ENCODE data around the gene PTPRD.
A peak's percentile ranks its signal among the peaks of the same experiment; 100 is the strongest.

The PTPRD gene

DNA sequence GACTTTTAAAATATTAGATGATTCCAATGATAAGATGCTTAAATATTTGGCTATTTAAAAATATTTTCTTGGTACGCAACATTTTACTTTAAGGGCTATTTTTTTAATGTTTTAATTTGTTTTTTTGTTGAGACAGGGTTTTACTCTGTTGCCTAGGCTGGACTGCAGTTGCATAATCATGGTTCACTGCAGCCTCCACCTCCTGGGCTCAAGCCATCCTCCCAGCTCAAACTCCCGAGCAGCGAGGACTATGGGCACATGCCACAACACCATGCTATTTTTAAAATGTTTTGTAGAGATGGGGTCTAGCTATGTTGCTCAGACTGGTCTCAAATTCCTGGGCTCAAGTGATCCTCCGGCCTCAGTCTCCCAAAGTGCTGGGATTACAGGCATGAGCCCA lies 1963.0 kb downstream of the PTPRD start:
- no peak for DNase-seq

DNA sequence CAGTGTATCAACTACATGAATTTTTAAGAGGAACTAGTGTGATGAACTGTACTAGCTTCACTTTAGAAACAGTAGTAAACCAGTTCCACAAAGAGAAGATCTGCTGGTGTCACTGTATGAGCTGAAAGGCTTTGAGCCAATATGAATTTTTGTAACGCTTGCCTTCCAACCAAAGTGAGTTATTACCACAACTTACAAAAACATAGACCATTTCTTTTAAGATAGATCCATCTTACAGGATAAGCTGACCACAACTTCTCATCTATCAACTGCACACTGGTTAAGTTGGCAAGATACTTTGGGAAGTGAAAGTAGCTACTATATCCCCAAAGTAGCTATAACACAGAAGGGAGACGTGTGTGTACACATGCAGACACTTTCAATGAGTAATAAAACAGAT lies 1963.6 kb downstream of the PTPRD start:
- no peak for DNase-seq

DNA sequence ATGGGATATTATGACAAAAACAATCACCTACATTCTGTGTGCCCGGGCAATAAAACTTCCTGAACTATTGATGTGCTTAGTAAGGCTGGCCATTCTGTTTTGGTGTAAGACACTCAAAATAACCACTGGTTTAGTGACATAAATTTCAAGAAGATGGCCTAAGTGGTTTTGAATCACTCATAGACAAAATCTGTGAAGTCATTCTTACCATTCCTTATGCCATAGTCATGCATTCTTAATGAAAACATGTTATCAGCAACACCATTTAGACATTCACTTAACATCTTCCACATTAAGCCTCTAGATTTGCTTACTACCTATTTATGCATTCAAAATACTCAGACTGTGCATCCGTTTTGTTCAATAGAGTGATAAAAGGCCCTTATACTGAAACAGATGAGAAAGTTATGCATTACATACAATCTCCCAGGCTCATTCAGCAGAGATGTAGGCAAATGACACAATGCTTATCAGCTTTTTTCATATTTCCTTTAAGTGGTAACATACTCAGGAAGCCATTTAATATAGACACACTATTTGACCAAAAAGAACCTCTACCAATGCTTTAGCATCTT lies 1964.4 kb downstream of the PTPRD start:
- DNase-seq: no peak

GRCh38 chr9:8647824-8648223 lies 1965.0 kb downstream of the PTPRD start:
- no peak for DNase-seq

- no peak for DNase-seq
Measured at GRCh38 chr9:8644571-8644970, 1968.2 kb downstream of the PTPRD start.

- DNase-seq: peak; percentile 31
Measured at GRCh38 chr9:8643896-8644295, 1968.9 kb downstream of the PTPRD start.

DNA sequence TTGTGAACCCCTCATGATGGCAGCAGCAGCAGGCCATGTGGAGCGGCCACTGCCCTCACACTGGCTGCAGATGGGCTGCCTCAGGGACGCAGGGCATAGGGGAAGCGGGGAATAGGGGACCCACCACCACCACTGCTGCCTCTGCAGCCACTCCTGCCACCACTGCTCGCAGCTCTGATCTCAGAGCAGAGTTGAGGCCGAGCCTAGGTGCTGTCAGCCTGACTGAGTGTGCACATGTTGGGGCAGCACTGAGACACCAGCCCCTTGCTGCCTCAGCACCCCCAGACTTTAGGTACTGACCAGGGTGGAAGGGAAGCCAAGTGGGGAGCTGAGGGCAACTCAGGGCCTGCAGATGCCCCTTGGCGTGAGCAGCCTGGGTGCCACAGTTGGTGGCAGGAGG lies 1969.3 kb downstream of the PTPRD start:
- no peak for DNase-seq

- no peak for DNase-seq
Measured at GRCh38 chr9:8640761-8641160, 1972.0 kb downstream of the PTPRD start.

GRCh38 chr9:8637626-8638025 lies 1975.2 kb downstream of the PTPRD start:
- no peak for DNase-seq

DNA sequence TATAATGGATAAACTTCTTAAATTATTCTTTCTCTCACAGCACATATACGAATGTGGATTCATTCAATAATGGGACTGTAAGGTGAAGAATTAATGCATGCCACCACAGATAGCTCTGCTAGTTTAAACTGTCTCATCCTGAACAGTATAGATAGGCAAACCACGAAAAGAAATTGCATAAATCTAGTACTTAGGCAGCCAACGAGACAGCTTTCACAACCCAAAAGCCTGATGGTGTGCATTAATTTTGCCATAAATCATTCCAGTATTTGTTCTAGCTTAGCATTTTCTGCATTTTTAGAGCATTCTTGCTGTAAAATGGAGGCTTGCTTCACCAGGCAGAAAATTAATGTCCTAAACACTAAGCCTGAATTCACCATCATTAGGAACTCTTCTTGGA lies 1979.0 kb downstream of the PTPRD start:
- DNase-seq: no peak

- no peak for DNase-seq
Measured at GRCh38 chr9:8632493-8632892, 1980.3 kb downstream of the PTPRD start.

DNA sequence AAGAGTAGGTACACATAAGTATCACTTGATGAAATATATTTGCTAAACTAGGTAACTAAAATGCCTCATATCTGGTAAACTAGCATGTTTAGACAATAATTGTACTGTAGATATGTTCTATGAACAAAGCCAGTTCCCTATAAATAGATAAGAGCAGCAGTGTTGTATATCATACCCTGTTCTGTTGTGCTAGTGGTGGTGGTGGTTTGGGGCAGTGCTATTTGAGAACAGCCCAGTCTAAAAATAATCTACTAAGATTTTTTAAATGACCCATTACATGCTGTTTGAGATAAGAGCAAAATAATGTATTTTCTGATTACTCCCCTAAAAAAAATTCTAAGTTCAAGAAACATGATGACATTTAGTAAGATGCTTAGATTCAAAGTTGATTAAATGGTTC lies 1984.0 kb downstream of the PTPRD start:
- DNase-seq: no peak

DNA sequence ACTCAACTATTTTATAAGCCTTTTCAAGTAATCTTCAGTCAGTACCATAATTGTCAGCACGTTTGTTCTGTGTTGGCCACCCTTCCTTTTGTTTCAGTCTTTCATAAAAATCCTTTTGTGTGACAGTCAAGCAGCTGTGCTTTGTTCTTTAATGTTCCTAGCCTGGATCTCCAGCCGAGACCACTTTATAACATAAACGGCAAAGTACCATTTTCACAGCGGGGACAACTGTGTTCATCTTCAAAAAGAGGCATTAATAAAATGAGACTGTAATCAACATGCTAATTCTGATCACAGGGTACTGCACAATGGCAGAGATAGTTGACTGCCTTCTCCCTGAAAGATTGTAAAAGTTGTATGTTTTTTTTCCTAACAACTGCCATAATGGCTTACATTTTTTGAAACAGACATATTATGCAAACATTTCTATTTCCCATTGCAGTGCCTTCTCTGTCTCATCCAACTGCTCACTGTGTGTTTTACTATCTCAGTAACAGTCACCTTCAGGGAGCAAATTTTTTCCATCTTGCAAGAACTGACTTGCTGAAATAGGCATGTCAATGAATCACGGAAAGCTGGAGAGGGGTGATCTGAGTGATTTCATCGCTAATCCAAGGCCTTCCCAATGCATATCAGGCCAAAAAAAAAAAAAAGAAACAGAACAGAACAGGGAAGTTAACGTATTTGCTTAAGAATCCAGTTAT lies 1984.7 kb downstream of the PTPRD start:
- no peak for DNase-seq

DNA sequence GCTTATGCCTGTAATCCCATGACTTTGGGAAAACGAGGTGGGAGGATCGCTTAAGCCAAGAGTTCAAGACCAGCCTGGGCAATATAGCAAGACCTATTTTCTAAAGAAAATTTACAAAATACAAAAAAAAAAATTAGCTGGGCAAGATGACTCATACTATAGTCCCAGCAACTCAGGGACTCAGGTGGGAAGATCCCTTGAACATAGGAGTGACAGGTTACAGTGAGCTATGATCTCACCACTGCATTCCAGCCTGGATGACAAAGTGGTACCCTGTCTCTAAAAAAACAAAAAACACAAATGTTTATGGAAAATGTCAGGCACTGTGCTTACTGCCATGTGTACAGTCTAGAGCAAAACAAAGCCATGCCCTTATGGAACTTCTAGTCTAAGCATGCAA lies 1989.9 kb downstream of the PTPRD start:
- no peak for DNase-seq

DNA sequence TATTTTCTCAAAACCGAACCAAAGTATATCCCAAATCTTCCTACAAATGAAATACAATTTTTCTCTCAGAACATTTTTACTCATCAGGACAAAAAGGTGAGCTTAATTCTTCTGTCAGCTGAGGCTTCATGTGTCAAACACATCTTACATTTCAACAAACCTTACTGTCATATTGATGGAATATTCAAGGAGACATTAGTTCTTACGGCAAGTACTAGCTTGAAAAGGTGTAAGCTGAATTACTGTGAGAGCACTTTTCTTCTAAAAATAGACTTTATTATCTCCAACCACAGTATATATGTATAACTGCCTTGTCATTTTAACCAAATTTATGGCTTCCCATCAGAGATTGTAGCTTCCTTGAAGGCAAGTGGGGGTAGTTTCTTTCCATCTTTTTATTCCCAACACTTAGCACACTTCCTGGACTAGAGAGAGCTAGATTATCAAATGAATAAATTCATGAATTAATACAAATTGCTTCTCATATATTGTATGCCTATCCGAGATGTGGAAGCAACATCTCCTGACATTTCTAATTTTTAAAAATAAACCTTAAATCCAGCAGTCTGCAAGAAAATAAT lies 1990.5 kb downstream of the PTPRD start:
- DNase-seq: no peak

DNA sequence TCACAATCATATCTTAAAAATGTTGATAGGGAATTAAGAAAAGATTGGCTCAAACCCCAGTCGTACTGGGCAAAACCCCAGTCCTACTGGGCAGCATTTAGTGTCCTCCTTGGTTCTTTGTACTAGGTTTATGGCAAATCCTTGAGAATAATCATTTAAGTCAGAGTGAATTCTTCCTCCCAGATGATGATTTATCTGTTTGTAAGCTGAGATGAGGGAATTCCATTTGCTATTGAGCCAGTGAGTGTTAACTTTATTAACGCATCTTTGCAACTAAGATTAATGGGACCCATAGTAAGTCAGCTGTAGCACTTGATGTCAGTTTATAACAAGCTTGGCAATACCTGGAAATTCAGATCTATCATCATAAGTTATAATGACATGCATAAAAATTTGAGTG lies 1991.4 kb downstream of the PTPRD start:
- DNase-seq: no peak

DNA sequence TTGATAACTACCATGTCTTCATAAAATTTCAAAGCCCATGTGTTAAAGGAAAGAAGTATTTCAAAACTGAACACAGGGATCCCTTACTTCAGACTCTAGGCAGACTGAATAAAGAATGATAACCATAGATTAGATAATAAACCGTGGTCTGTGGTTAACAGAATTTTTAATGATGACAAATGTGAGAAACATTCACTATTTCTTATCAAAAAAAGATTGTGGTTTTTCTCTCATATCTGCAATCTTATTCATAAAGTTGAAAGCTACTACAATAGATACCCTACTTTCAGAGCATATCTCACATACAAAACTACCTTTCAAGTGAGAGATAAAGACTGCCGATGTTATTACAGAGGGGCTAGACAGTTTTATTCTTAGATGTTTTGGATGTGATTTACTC lies 1996.4 kb downstream of the PTPRD start:
- no peak for DNase-seq

DNA sequence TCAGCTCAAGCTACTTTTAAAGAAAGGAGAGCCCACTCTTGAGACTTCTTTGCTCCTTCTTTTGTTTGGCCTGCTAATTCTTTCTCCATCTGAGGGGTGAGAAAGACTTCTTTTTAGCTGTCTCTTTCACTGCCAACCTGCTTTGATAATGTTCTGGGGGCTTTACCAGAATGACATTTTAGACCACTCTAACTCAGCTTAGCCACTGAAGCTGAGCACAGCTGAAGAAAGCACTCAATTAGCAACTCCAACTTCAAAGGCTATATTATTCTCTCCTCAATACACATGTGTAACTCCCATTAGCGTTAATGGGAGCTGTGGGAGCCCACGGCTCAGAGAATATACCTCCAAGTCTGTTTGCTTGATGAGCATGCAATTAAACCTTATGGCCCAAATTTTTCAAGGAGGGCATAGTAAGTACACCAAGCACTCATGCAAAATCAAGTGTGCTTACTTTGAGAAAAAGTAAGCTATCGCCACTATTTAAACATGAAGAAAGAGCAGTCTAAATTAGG lies 1997.8 kb downstream of the PTPRD start:
- no peak for DNase-seq

- no peak for DNase-seq
Measured at GRCh38 chr9:8613346-8613825, 1999.4 kb downstream of the PTPRD start.

DNA sequence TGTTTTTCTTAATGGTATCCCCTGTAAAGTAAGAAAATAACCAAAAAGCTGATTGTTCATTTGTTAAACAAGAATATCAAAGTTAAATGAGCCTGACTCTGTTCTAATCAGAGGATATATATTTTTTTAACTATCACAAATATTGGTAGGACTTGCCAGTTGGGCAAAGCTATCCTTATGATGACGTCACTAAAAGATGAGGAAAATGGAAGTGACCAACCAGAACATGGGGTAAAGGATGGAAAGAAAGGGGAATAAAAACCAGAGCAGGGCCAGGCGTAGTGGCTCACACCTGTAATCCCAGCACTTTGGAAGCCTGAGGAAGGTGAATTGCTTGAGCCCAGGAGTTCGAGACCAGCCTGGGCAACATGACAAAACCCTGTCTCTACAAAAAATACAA lies 2001.6 kb downstream of the PTPRD start:
- no peak for DNase-seq

- no peak for DNase-seq
Measured at GRCh38 chr9:8610256-8610655, 2002.5 kb downstream of the PTPRD start.

DNA sequence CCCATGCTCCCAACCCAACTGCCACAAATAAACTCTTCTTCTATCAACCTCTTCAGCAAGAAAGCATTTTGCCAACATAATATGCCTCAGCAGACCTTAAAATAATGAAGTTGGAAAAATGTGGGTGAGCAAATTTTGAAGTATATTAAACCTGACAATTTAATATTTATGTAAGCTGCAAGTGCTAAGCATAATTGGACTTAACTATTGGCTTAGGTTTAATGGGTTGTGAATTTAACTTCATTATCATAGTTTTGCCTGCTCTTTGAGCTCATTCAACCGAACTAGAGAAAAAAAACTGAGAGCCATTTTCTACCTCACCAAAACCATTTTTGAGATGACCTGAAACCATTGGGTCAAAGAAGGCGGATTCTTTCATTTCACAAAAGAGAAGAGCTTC lies 2007.7 kb downstream of the PTPRD start:
- DNase-seq: no peak

GRCh38 chr9:8604201-8604600 lies 2008.6 kb downstream of the PTPRD start:
- DNase-seq: no peak

- DNase-seq: no peak
Measured at GRCh38 chr9:8600914-8601680, 2011.7 kb downstream of the PTPRD start.
